Mucosa of descending colon (tissue), 3 donors: ENCODE measurements around the gene SIK2. TPM values are rescaled to one million over a fixed set of nuclear protein-coding genes. Genes with fewer than 3 reads are reported as not detected.

Experiments
- ATAC-seq: fragments of 200-7000 bp; cut with Tn5 transposase; one replicate; pipeline ENCODE4 v1.9.1; 2020; ENCODE audit warnings: mild to moderate bottlenecking, moderate library complexity
- DNase-seq, 3 donors: peaks; one replicate each; pipeline ENCODE4 v3.0.0-alpha.2; 2020
- H3K36me3 ChIP-seq: fragments of 200-600 bp; one replicate; pipeline ENCODE4 v1.8.0; 2021; ENCODE audit warnings: low read depth, mild to moderate bottlenecking
- H3K4me1 ChIP-seq: fragments of 200-600 bp; one replicate; pipeline ENCODE4 v1.8.0; 2021; ENCODE audit warnings: low read depth, mild to moderate bottlenecking
- H3K4me3 ChIP-seq: fragments of 200-600 bp; one replicate; pipeline ENCODE4 v1.8.0; 2021; ENCODE audit warnings: mild to moderate bottlenecking
- H3K9me3 ChIP-seq: fragments of 200-600 bp; one replicate; pipeline ENCODE4 v1.8.0; 2021; ENCODE audit warnings: mild to moderate bottlenecking
- CTCF ChIP-seq: fragments of 200-600 bp; IDR thresholded peaks from one replicate; pipeline ENCODE4 v1.8.0; 2022; ENCODE audit warnings: antibody characterized with exemption, mild to moderate bottlenecking
- intact Hi-C, 2 donors: fragments of 100-400 bp; cut with DNase I in 1 of 2; cut with micrococcal nuclease in 1 of 2; formaldehyde crosslinking; loops; one replicate each; pipeline versions ENCODE4 v1.11.0 to v1.11.1; 2022; cut with DNase I, micrococcal nuclease
- long read RNA-seq, 2 donors: library from polyadenylated mRNA; unstranded; transcript quantifications; one replicate each; pipeline ENCODE4 v2.0.0, GENCODE V29; 2019 to 2021
- total RNA-seq, 3 donors: library from RNA; stranded (reverse); fragmentation: NEBNext Ultra II Directional in 2 of 3; extraction: Animal tissue kit (Norgen Biotek cat#: 25700) in 2 of 3; gene quantifications; one replicate each; pipeline versions ENCODE4 v1.2.1 to v1.2.4, GENCODE V29; 2021 to 2023
- donor health status: DM: no; HTN: no; CAD: no; lungs with moderate emphysema.
- donor health status: DM: no; HTN: no; CAD: no.
- donor health status: DM: no; HTN: yes; CAD: no.

The SIK2 gene
- total RNA-seq: 10 to 100 TPM; 22.0 to 23.0 (median 22.7) TPM
- long read RNA-seq, donor 1, full-length matches to known transcripts: 1 of 6 reads
- long read RNA-seq, donor 1, partial matches to known transcripts: 0 of 6 reads
- long read RNA-seq, donor 1, other reads (novel, unspliced or antisense): 5 of 6 reads
- long read RNA-seq, donor 2, partial matches to known transcripts: 1 of 1 reads
- long read RNA-seq, donor 2, other reads (novel, unspliced or antisense): 0 of 1 reads

- intact Hi-C loops: loop anchor here (5.0 kb wide), 1 partner anchor 175 kb away; no protein-coding TSS in a partner anchor
- peaks cover 20% of the 10 kb centered on the region for H3K4me1 ChIP-seq
Measured at GRCh38 chr11:111601979-111602864, at the start of gene SIK2. Gene SIK2, plus strand, starts transcription at chr11:111602449. Its CDS starts 115 bp downstream, at chr11:111602564.

GRCh38 chr11:111554532-111554931 is 47.7 kb upstream of the SIK2 start:
- Histone ChIP-seq H3K36me3 (no peaks in the 10 kb centered on the region), H3K9me3 (peaks cover 4% of the 10 kb centered on the region), H3K4me1 (no peaks in the 10 kb centered on the region), H3K4me3 (no peak overlapping the region)
- no peak for ATAC-seq
- intact Hi-C loops: no loop called here
- DNase-seq: no peak
- TF ChIP-seq CTCF: no peak

More at GRCh38 chr11:111601979-111602864, at the start of gene SIK2:
- Histone ChIP-seq H3K36me3 (no peaks in the 10 kb centered on the region), H3K9me3 (no peaks in the 10 kb centered on the region), H3K4me3 (peak within 1 kb of the TSS; percentile 88)
- TF ChIP-seq CTCF: peak; percentile 82
- peak; percentile 93 to 96 (median 94) for DNase-seq
- ATAC-seq: peak; percentile 93

GRCh38 chr11:111555255-111555654 is 47.0 kb upstream of the SIK2 start:
- no peaks in the 10 kb centered on the region for H3K36me3 ChIP-seq

GRCh38 chr11:111557425-111558111 is 44.7 kb upstream of the SIK2 start:
- ATAC-seq (no peak), DNase-seq (no peak)
- Histone ChIP-seq H3K9me3 (peaks cover 4% of the 10 kb centered on the region), H3K4me3 (no peak overlapping the region), H3K4me1 (no peaks in the 10 kb centered on the region), H3K36me3 (no peaks in the 10 kb centered on the region)
- no peak for TF ChIP-seq CTCF
- intact Hi-C loops: no loop called here

More at GRCh38 chr11:111555255-111555654, 47.0 kb upstream of the SIK2 start:
- DNase-seq (no peak), ATAC-seq (no peak)
- H3K9me3 ChIP-seq: peaks cover 4% of the 10 kb centered on the region
- no peak overlapping the region for H3K4me3 ChIP-seq
- H3K4me1 ChIP-seq: no peaks in the 10 kb centered on the region
- intact Hi-C loops: no loop called here
- TF ChIP-seq CTCF: no peak

GRCh38 chr11:111559800-111560464 is 42.3 kb upstream of the SIK2 start:
- peaks cover 4% of the 10 kb centered on the region for H3K9me3 ChIP-seq
- H3K36me3 ChIP-seq: no peaks in the 10 kb centered on the region
- DNase-seq (no peak), ATAC-seq (no peak)
- no peak for TF ChIP-seq CTCF
- intact Hi-C loops: loop anchor here (10.0 kb wide), 1 partner anchor 285 kb away; no protein-coding TSS in a partner anchor
- H3K4me1 ChIP-seq: no peaks in the 10 kb centered on the region
- H3K4me3 ChIP-seq: no peak overlapping the region
